Smooth muscle cell (in vitro differentiated cells): ENCODE data around the gene PRPF40A. TPM values are rescaled to one million over a fixed set of nuclear protein-coding genes. Genes with fewer than 3 reads are reported as not detected.

Source experiments
- DNase-seq: peaks from one replicate; lab custom pipeline; 2025; ENCODE audit not compliant: unreplicated experiment; lab: John Stamatoyannopoulos, UW
- H2AFZ ChIP-seq: fragments of 200-600 bp; sonication (generic); 2 replicates; pipeline ENCODE4 v1.6.0; 2016; ENCODE audit warnings: antibody characterized with exemption, low read depth, mild to moderate bottlenecking
- H3F3A ChIP-seq: fragments of 200-600 bp; sonication (generic); 2 replicates; pipeline ENCODE4 v1.6.0; 2017; ENCODE audit warnings: antibody characterized with exemption, low read depth
- H3K27ac ChIP-seq: fragments of 200-600 bp; sonication (generic); 2 replicates; pipeline ENCODE4 v1.5.1; 2016; ENCODE audit warnings: low read depth, mild to moderate bottlenecking
- H3K27me3 ChIP-seq: fragments of 200-600 bp; sonication (generic); 2 replicates; pipeline ENCODE4 v1.6.1; 2016; ENCODE audit warnings: low read depth, mild to moderate bottlenecking
- H3K36me3 ChIP-seq: fragments of 200-600 bp; sonication (generic); 2 replicates; pipeline ENCODE4 v1.5.1; 2016; ENCODE audit warnings: low read depth
- H3K4me1 ChIP-seq: fragments of 200-600 bp; sonication (generic); 2 replicates; pipeline ENCODE4 v1.5.1; 2016; ENCODE audit warnings: low read depth
- H3K4me2 ChIP-seq: fragments of 200-600 bp; sonication (generic); 2 replicates; pipeline ENCODE4 v1.6.0; 2016; ENCODE audit warnings: mild to moderate bottlenecking
- H3K4me3 ChIP-seq: fragments of 200-600 bp; sonication (generic); 2 replicates; pipeline ENCODE4 v1.5.1; 2016; ENCODE audit warnings: mild to moderate bottlenecking
- H3K79me2 ChIP-seq: fragments of 200-600 bp; sonication (generic); 2 replicates; pipeline ENCODE4 v1.6.0; 2016; ENCODE audit warnings: low read depth, mild to moderate bottlenecking
- H3K9ac ChIP-seq: fragments of 200-600 bp; sonication (generic); 2 replicates; pipeline ENCODE4 v1.6.0; 2016; ENCODE audit warnings: low read depth
- H3K9me3 ChIP-seq: fragments of 200-600 bp; sonication (generic); replicated peaks from 2 replicates; pipeline ENCODE4 v1.5.1; 2016; ENCODE audit warnings: low read depth
- H4K20me1 ChIP-seq: fragments of 200-600 bp; sonication (generic); 2 replicates; pipeline ENCODE4 v1.6.0; 2016; ENCODE audit warnings: low read depth
- WGBS: methylation state at CpG from one replicate; pipeline ENCODE4 v1.1.7; 2016; ENCODE audit warnings: low lambda C conversion rate; 5-methylcytosine and 5-hydroxymethylcytosine counted together
- polyA plus RNA-seq: library from polyadenylated mRNA; unstranded; fragments of >200 nt; fragmentation: Nextera tagmentation; extraction: Ambion mirVana; gene quantifications from 2 replicates; pipeline ENCODE4 v1.2.1, GENCODE V29; 2016
- total RNA-seq: library from RNA; depleted of rRNA; stranded (reverse); fragments of >200 nt; gene quantifications from 2 replicates; pipeline ENCODE4 v1.2.3, GENCODE V29; 2014
- TF ChIP-seq, protein P1 (sequence below): fragments of 200-600 bp; sonication (generic); IDR thresholded peaks from 2 replicates; pipeline ENCODE4 v1.5.1; 2017; ENCODE audit warnings: borderline replicate concordance, mild to moderate bottlenecking, antibody characterized with exemption; ENCODE audit not compliant: insufficient read depth, poor library complexity, severe bottlenecking

The PRPF40A gene
- total and polyA plus RNA-seq, 2 experiments from 2014 or later: 93.4 to 117 TPM

DNA sequence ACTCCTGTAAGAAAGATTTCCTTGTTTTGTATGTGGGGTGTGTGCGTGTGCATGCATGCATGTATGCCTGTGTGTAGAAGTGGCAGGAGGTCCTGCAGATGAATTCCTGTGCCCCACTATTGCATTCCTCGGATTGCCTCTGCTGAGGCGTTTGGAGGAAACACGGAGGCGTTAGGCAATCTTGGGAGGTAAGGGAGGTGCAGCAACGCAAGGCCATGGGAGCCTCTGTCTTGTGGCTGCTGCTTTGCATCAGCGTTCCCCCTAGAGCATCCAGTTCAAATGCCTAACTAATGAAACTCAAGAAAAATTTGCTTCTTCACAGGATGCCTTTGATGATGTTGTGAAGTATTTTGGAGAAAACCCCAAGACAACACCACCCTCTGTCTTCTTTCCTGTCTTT is 80.0 kb downstream of the PRPF40A start:
- Histone ChIP-seq H2AFZ (no peak overlapping the region), H3K27ac (no peak overlapping the region), H3K9me3 (no peaks in the 10 kb centered on the region), H3K79me2 (no peaks in the 10 kb centered on the region), H3K27me3 (no peaks in the 10 kb centered on the region), H3K4me2 (no peak overlapping the region), H3K9ac (no peak overlapping the region), H3K4me1 (no peaks in the 10 kb centered on the region), H3K4me3 (no peak overlapping the region), H3K36me3 (no peaks in the 10 kb centered on the region), H3F3A (no peaks in the 10 kb centered on the region), H4K20me1 (no peaks in the 10 kb centered on the region)
- TF ChIP-seq, protein P1, sequence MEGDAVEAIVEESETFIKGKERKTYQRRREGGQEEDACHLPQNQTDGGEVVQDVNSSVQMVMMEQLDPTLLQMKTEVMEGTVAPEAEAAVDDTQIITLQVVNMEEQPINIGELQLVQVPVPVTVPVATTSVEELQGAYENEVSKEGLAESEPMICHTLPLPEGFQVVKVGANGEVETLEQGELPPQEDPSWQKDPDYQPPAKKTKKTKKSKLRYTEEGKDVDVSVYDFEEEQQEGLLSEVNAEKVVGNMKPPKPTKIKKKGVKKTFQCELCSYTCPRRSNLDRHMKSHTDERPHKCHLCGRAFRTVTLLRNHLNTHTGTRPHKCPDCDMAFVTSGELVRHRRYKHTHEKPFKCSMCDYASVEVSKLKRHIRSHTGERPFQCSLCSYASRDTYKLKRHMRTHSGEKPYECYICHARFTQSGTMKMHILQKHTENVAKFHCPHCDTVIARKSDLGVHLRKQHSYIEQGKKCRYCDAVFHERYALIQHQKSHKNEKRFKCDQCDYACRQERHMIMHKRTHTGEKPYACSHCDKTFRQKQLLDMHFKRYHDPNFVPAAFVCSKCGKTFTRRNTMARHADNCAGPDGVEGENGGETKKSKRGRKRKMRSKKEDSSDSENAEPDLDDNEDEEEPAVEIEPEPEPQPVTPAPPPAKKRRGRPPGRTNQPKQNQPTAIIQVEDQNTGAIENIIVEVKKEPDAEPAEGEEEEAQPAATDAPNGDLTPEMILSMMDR: no peak
- DNase-seq: no peak
- WGBS: 93% methylated on average over 7 of the region's 7 CpGs

DNA sequence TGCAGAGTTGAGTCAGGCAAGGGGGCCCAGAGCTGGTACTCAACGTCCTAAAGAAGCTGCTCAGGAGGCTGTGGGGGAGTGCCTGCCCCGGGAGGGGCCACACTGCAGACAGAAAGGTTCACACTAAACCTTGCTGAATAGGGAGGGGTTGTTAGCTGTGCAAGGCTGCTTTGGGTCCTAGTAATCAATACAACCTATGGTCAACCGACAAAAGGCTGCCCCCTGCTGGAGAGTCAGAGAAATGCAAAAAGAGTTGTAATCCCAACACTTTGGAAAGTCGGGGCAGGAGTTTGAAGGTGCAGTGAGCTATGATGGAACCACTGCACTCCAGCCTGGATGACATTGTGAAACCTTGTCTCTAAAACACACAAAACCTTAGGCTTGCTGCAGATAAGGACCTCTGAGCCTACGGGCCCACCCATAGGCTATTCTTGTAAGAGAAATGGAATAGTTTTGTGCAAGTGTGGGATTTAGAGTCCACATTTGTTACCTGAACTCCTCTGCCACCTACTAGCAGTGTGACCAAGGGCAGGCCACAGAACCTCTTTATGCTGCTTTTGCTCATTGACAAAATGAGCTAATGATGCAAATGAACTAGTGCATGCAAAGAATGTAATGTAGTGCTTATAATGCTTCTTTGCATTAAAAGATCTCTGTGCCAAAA is 81.5 kb downstream of the PRPF40A start:
- H3K9me3 ChIP-seq: no peaks in the 10 kb centered on the region
- no peaks in the 10 kb centered on the region for H4K20me1 ChIP-seq
- DNase-seq: peak; percentile 1
- no peak overlapping the region for H3K4me3 ChIP-seq
- no peaks in the 10 kb centered on the region for H3F3A ChIP-seq
- H3K27me3 ChIP-seq: no peaks in the 10 kb centered on the region
- no peak overlapping the region for H3K4me2 ChIP-seq
- H2AFZ ChIP-seq: no peak overlapping the region
- H3K79me2 ChIP-seq: no peaks in the 10 kb centered on the region
- H3K9ac ChIP-seq: no peak overlapping the region
- WGBS: 31% methylated on average over 5 of the region's 5 CpGs
- H3K36me3 ChIP-seq: no peaks in the 10 kb centered on the region
- no peaks in the 10 kb centered on the region for H3K4me1 ChIP-seq
- no peak overlapping the region for H3K27ac ChIP-seq
- TF ChIP-seq, protein P1: peak; percentile 87

- H3K4me3 ChIP-seq: no peak overlapping the region
Measured at GRCh38 chr2:152632736-152633135, 84.5 kb downstream of the PRPF40A start.

More at GRCh38 chr2:152632736-152633135, 84.5 kb downstream of the PRPF40A start:
- no peaks in the 10 kb centered on the region for H4K20me1 ChIP-seq
- H2AFZ ChIP-seq: no peak overlapping the region
- H3K27ac ChIP-seq: no peak overlapping the region
- no peaks in the 10 kb centered on the region for H3K9me3 ChIP-seq
- DNase-seq: no peak
- H3K4me1 ChIP-seq: no peaks in the 10 kb centered on the region
- H3K4me2 ChIP-seq: no peak overlapping the region
- WGBS: 94% methylated on average over 3 of the region's 3 CpGs
- no peaks in the 10 kb centered on the region for H3F3A ChIP-seq
- no peaks in the 10 kb centered on the region for H3K27me3 ChIP-seq
- no peaks in the 10 kb centered on the region for H3K36me3 ChIP-seq
- no peak overlapping the region for H3K9ac ChIP-seq
- TF ChIP-seq, protein P1: no peak
- no peaks in the 10 kb centered on the region for H3K79me2 ChIP-seq
